A204.1 (cell line): Measurements from ENCODE around the gene GLRX.
"Not testable (repeated sequence)": the region's sequence is repeated elsewhere in the genome, so short reads cannot be mapped to it uniquely, and the experiment has no call there.

Experiments
- FAIRE-seq: peaks from 2 replicates; lab custom pipeline; 2012; peaks lifted over from hg19 to GRCh38; lab: Jason Lieb, UNC

Gene GLRX

DNA sequence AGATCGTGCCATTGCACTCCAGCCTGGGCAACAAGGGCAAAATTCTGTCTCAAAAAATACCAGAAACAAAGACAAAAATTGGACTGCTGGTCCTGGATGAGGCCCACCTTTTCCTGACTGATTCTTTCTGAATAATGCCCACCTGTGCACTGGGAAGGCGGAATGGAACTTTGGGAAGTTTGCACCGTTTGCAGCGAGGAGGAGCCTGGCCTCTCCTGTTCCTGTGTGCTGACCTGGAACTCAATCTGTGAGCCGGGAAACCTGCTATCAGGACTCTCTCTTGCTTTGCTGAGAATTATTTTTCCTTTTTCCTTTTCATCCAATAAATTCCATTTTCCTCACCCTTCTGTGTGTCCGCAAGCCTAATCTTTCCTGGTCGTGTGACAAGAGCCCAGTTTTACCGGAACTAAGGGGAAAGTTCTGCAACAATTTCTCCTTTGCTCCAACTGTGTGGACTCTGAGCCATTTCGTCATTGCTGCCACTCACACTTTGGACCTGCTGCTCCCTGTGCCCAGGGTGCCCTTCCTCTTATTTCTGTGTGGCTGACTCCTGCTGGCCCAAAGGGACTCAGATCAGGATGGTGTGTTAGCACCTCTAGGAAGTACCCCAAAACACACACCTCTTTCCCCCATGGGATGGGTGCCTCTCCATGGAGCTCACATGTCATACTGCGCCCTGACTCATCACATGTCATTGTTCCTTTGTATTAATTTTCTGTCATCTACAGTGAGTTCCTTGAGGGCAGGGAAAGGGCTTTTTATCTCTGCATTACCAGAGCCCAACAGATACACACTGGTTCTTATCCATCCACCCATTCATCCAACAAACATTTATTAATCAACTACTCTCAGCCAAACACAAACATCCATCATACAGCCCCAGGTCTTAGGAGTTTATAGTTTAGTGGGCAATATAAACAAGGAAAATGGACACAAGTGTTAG is 4.7 kb upstream of the GLRX start:
- no peak for FAIRE-seq

DNA sequence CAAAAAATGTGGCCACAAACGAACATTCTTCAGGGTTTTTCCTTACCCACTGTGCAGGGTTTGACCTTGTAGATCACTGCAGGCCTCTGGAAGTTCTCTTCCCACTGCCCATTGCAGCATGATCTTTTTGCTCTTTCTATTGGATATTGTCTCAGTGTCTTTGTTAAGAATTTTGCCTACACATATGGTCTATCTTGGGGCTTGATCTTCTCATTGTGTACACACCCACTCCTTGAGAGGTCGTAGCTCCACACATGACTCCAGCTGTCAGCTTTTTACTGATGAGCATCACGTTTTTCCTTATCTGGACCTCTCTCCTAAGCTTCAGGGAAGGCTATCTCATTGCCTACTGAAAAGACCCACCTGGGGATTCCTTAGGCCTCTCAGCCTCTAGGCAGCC is 3.0 kb upstream of the GLRX start:
- FAIRE-seq: no peak

DNA sequence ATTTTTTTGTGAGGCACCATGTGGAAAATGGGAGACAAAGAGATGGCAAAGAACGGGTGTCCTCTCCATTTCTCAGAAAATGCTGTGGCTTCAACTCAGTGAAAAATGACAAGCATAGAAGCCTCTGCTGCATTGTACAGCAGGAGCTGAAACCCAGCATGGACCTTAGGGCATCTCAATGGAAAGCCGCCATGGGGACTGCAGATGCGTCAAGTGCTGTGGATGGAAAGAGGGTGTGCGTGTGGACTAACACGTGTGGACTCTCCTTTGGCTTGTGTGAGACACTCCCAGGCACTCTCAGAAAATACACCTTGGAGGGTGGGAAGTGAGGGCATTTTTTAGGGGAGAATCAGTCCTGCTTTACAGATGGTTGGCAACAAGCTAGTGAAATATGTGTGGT is 2.2 kb upstream of the GLRX start:
- no peak for FAIRE-seq

DNA sequence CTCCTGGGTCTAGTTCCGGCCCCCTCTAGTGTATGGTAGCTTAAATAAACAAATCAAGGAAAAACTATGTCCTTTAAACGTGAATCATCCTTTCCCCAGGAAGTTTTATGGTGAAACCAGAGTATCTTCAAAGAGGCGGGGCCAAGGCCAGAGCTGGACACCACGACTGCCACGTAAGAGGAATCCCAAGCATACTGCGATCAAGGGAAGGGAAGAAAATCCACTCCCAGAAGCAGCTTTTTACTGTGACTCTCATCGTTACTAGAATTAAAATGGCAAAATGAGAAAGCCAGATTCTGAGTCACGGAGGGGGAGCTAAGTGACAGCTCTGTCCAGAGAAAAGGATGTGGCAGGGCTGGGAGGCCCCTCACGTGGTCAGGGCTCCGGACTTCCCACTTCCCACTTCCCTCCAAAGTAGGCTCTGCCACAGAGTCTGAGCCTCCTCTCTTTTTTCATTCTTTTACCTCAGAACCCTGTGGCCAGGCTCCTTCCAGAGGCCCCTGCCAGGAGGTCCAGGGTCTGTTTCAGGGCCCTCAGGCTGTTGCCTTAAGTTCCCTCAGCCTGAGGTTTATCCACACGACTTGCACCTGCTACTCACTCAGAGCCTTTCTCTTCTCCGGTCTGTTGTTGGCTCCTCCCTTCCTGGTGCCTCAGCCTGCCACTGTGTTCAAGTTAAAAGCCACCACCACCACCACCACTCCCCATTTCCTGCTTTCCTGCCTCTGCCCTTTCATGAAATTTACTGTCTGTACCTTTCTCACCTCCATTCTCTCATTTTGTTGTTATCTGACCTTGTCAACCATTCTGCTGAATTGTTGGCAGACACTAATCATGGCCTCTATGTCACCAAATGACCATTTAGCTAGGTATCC is 1.4 kb upstream of the GLRX start:
- no peak for FAIRE-seq

- no peak for FAIRE-seq
These were observed 752 bp upstream of the GLRX start for GRCh38 chr5:95823218-95823737.

GRCh38 chr5:95822043-95822541 is 434 bp downstream of the GLRX start:
- FAIRE-seq: no peak

- FAIRE-seq: no peak
These were observed 1.2 kb downstream of the GLRX start for GRCh38 chr5:95821110-95822021.

GRCh38 chr5:95818181-95819147 is 4.1 kb downstream of the GLRX start:
- no peak for FAIRE-seq

- FAIRE-seq: no peak
These were observed 5.1 kb downstream of the GLRX start for GRCh38 chr5:95817430-95817829.

GRCh38 chr5:95816776-95817175 is 5.8 kb downstream of the GLRX start:
- FAIRE-seq: no peak

DNA sequence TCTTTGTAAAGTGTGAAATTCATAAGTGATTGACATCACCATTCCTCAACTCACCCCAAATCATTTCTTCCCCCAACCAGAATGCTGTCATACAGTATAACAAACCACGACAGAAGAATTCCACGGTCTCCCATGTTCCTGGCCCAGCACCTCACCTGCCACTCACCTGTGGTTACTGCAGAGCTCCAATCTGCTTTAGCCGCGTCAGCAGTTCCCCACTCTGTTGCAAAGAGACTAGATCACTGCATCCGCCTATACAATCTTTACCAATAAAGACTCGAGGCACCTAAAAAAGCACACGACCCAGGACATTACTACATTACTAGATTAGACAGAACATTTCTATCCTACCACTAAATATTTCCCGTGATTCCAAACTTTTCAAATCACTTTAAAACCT is 6.2 kb downstream of the GLRX start:
- FAIRE-seq: no peak

GRCh38 chr5:95815155-95815729 is 7.3 kb downstream of the GLRX start:
- no peak for FAIRE-seq

DNA sequence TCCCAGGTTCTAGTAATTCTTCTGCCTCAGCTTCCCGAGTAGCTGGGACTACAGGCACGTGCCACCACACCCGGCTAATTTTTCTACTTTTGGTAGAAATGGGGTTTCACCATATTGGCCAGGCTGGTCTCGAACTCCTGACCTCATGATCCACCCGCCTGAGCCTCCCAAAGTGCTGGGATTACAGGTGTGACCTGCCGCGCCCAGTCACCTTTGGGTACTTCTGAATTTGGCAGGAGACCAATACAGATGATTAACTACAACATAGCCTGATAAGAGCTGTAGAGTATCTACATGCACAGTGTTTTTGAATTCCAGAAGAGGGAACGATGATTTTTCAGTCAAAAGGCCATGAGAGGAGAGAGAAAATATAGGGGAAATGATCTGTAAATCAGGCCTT is 9.5 kb downstream of the GLRX start:
- FAIRE-seq: not testable (repeated sequence)

GRCh38 chr5:95812074-95812471 is 10.5 kb downstream of the GLRX start:
- FAIRE-seq: no peak

DNA sequence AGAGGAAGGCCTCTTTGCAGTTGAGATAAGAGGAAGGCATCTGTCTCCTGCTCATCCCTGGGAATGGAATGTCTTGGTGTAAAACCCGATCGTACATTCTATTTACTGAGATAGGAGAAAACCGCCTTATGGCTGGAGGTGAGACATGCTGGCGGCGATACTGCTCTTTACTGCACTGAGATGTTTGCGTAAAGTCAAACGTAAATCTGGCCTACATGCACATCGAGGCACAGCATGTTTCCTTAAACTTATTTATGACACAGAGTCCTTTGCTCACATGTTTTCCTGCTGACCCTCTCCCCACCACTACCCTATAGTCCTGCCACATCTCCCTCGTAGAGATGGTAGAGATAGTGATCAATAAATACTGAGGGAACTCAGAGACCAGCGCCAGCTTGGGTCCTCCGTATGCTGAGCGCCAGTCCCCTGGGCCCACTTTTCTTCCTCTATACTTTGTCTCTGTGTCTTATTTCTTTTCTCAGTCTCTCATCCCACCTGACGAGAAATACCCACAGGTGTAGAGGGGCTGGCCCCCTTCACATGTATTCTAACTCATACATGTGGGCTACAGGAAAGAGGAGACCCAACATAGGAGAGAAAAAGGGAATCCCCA is 11.0 kb downstream of the GLRX start:
- FAIRE-seq: not testable (repeated sequence)

DNA sequence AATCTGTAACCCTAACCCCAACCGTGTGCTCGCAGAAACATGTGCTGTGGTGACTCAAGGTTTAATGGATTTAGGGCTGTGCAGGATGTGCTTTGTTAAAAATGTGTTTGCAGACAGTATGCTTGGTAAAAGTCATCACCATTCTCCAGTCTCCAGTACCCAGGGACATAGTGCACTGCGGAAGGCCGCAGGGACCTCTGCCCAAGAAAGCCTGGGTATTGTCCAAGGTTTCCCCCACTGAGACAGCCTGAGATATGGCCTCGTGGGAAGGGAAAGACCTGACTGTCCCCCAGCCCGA is 11.5 kb downstream of the GLRX start:
- not testable (repeated sequence) for FAIRE-seq

DNA sequence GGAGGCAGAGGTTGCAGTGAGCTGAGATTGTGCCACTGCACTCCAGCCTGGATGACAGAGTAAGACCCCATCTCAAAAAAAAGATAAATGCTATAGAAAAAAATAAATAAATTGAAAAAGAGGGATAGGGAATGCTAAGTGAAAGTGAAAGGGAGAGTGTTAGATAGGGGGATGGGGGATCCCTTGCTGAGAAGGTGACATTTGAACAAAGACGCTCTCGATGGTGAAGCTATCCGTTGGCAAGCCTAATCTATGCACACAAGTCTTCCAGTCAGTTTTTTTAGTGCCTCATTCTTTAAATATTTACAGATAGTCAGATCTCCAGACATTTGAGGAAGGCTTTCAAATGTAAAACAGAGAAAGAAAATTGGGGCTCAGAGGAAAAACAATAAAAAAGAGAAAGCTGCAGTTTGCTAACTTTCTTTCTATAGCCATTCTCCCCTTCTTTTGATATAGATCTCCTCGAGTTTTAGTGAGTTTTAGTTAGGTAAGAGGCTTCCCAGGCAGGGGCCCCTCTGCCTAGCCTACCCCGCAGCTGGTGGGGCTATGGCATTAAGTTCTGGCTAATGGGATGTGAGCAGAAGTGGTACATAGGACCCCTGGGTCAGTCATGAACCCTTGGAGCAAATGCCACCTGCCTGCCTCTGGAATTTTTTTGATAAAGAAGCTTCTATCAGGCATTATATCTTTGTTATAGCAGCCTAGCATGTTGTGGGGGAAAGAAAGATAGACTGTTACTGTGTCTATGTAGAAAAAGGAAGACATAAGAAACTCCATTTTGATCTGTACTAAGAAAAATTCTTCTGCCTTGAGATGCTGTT is 12.0 kb downstream of the GLRX start:
- FAIRE-seq: no peak

DNA sequence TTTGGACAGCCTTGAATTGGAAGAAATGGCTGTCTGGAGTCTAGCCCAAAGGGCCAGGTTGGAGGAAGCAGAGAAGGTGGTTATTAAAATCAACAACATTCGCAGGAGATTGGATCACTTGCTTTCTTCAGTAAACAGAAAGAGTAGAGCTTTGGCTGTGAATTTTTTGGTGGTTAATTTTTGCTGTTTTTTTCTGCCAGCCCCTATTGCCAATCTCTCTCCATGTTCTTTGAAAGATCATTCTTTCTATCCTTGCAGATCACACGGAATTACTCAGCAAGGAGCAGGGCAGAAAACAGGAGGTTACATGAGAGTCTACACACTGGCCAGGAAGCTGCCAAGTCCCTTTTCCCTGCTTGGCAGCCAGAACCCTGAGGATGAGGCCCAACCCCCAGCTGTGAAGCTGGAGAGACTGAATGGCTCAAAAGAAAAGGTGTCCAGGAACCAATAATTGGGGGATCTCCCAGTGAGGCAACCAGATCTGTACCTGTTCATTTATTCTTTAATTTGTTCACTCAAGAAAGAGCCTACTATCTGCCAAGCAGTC is 13.0 kb downstream of the GLRX start:
- no peak for FAIRE-seq
